ENCODE measurements around the gene TRPC1.
A peak's percentile ranks its signal among the peaks of the same experiment; 100 is the strongest.

The TRPC1 gene

DNA sequence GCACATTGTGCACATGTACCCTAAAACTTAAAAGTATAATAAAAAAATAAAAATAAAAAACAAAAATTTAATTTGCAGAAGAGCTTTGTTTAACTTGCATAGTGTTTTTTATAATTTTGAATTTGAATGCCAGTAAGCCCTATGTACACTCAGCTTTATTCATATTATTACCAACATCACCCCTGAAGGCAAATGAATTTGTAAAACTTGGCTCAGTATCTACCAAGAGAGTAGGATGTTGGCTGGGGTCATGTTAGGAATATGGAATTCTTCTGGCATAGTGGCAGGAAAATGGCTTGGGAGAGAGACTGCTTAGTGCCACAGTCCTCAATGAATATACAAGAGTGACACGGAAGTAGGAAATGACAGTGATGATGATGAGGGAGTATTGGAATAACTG is 30.7 kb downstream of the TRPC1 start:
- DNase-seq = no peak

DNA sequence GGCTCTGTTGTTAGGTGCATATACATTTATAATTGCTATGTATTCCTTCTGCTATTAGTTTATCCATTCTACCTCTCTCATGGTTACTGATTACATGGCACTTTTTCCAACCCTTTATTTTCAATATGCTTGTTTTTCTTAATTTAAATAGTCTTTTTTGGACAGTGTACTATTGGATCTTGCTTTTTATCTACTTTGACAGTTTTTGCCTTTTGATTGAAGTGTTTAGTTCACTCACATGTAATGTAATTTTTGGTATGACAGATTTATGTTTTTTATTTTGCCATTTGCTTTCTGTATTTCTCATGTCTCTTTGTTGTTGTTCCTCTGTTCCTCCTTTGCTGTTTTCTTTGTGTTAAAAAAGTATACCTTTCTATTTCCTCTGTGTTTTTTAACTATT is 44.5 kb downstream of the TRPC1 start:
- DNase-seq = no peak

DNA sequence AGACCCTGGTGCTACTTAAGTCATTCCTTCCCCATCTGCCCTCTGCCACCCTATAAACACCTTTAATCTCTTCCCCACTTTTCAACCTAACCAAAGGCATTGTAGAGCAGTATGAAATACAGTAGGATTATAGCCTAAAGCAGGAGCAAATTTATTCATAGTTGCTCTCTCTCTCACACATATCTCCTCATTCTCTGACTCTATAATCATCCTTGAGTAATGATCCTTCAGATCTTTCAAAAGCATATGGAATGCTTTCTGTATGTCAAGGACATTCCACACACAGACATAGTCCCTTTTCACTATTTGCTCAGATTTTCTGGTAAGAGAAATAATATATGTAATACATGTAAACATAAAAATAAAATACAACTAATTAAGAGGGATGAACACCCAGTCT is 54.1 kb downstream of the TRPC1 start:
- peak; percentile 3 for DNase-seq

- no peak for DNase-seq
Observed at GRCh38 chr3:142778541-142778940, 54.7 kb downstream of the TRPC1 start.

DNA sequence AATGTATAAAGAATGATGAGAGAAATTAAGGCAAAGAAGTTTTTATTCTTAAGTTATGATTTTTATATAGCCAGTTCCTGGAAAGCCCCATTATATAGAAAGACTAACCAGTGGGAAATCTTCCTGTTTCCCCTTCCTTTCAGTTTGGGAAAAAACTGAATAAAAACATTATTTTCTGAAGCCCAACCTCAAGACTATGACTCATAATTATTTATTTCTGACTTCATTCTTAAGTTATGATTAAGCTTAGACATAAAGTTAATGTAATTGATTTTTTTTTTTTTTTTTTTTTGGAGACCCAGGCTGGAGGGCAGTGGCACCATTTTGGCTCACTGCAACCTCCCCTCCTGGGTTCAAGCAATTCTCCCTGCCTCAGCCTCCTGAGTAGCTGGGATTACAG is 55.8 kb downstream of the TRPC1 start:
- DNase-seq = peak; percentile 60

DNA sequence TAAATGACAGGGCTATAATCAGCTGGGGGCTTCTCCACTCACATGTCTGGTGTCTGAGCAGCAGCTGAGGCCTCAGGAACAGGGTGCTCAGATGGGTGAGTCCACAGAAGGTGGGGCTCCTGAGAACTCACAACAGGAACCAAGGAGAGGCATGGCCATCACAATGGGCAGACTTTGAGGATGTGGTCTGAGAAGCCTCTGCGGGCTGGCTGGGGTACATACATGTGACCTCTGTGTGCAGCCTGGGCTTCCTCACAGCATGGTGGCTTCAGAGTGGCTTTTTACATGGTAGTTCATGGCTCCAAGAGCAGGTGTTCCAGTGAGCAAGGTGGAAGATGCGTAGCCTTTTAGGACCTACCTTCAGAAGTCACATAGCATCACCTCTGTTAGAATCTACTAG is 58.8 kb downstream of the TRPC1 start:
- DNase-seq = no peak

GRCh38 chr3:142784228-142784627 is 60.4 kb downstream of the TRPC1 start:
- no peak for DNase-seq

DNA sequence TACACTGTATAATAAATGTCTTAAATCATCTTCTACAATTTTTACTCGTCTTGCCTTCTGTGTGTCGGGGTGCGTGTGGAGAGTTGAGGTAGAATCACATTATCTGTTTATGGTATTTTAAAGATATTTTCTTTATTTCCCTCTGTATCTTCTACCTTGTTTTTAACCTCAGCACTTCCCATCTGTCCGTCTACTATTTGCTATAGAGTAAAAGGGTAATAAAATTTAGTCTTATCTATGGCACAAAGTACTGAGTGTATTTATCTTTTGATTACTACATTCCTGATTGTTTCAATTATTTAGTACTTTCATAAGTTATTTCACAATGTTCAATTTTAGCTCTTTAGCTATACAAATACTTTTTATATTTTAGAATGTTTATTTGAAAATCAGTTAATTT is 62.2 kb downstream of the TRPC1 start:
- no peak for DNase-seq

DNA sequence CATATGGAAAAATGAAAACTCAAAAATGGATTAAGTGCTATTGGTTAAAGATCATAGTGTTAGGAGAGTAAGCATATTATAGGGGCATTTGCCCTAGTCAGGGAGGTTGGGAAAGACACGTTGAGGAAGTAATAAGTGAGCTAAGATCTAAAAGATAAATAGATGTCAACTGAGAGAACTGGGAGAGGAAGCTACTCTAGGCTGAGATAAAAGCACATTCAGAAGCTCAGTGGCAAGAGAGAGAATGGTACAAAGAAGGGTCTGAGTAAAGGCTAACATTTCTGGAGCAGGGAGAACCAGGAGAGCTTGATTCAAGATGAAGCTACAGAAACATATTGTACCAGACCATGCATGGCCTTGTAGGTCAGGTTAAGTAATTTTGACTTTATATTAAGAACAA is 63.9 kb downstream of the TRPC1 start:
- no peak for DNase-seq

GRCh38 chr3:142794508-142794907 is 70.7 kb downstream of the TRPC1 start:
- DNase-seq = no peak

GRCh38 chr3:142795332-142795731 is 71.5 kb downstream of the TRPC1 start:
- no peak for DNase-seq

GRCh38 chr3:142796823-142797222 is 73.0 kb downstream of the TRPC1 start:
- DNase-seq = no peak

DNA sequence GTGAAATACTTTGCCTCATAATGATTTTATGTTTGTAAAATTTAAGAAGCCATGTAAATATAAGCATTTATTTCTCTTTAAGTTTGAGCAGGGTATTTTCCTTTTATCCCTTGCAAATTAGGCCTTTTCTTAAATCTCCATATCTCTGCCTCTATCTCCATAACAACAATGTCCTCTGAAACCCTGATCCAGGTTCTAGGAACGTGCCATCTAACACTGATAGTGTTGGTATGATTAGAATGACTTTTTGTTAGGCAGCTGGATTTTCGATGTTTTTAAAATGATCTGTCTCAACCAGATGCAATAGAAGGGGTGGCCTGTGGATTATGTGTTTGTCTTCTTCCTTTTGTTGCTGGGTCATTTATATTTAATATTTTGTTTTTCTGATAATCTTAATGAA is 77.9 kb downstream of the TRPC1 start:
- no peak for DNase-seq

- DNase-seq = no peak
Observed at GRCh38 chr3:142802891-142803290, 79.1 kb downstream of the TRPC1 start.

DNA sequence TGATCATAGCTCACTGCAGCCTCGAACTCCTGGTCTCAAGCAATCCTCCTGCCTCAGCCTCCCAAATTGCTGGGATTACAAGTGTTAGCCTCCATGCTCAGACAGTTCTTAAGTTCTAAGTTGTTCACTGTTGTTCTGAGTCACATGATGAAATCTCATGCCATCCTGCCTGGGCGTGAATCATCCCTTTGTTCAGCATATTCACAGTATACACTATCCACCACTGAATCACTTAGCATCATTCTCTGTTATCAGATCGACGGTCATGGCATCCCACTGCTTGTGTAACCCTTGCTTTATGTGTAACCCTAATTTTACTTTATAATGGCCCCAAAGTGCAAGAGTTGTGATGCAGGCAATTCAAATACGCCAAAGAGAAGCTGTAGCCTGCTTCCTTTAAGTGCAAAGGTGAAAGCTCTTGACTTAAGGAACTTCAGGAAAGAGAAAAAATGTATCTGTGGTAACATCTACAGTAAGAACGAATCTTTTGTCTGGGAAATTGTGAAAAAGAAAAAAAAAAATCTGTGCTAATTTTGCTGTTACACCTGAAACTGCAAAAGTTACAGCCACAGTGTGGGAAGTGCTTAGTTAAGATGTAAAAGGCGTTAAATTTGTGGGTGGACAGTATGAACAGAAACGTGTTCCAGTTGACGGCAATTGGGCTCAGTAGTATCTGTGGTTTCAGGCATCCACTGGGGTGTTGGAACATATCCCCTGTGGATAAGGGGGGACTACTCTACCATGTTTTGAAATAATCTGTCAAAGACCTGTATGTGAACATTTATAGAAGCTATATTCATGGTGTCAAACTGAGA is 84.5 kb downstream of the TRPC1 start:
- peak; percentile 80 for DNase-seq

DNA sequence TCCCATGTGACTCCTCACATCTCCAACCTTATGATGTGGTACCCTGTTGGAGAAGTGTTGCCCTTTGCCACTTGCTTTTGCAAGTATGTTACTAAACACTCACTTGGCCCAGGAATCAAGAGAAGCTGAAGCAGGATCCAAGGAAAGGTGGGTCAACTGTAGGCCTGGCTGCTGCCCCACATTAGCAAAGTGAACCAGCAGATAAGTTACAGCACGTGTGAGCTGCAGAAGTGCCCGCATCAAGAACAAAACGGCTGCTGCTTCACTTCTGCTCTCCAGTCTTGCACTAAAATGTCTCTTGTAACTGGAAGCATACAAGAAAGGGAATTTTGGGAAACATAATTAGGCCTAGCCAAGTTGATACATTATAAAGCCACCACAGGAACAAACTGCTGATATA is 85.4 kb downstream of the TRPC1 start:
- DNase-seq = no peak

GRCh38 chr3:142815803-142816202 is 92.0 kb downstream of the TRPC1 start:
- no peak for DNase-seq

- no peak for DNase-seq
Observed at GRCh38 chr3:142817356-142817755, 93.5 kb downstream of the TRPC1 start.

GRCh38 chr3:142817897-142818296 is 94.1 kb downstream of the TRPC1 start:
- no peak for DNase-seq

DNA sequence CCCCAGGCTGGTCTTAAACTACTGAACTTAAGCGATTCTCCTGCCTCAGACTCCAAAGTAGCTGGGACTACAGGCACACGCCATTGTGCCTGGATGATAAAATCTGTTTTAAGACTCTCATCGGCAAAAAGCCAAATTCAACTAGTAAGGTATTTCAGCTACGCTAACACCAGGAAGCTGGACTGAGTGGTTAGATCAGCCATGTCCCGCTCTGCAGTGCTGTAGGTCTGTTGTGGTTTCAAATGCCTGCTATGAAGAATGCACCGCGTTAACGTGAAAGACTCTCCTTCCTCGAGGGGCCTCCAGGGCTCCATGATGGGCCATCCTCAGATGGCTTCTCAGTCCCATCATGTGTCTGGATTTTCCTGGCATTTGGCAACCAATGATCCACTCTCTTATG is 94.8 kb downstream of the TRPC1 start:
- no peak for DNase-seq

DNA sequence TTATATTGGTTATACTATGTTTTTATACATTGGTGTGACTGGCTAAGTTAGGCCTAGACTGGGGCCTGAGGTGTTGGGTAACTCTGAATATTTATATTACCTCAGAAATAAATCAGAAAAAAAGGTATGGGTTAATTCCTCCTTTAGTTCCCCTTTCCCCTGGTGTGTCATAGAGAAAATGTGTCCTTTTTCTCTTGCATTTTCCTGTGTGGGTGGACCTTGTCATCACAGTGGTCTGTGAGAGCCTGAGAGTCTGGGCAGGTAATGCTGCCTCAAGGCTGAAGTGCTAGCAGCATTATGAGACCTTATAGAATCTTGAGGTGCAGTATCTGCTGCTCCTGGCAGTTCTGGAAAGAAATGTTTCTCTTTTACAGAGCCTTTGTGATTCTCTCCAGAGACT is 95.3 kb downstream of the TRPC1 start:
- no peak for DNase-seq

- peak; percentile 69 for DNase-seq
Observed at GRCh38 chr3:142828703-142829305, 105.0 kb downstream of the TRPC1 start.

GRCh38 chr3:142837526-142837925 is 113.7 kb downstream of the TRPC1 start:
- no peak for DNase-seq

DNA sequence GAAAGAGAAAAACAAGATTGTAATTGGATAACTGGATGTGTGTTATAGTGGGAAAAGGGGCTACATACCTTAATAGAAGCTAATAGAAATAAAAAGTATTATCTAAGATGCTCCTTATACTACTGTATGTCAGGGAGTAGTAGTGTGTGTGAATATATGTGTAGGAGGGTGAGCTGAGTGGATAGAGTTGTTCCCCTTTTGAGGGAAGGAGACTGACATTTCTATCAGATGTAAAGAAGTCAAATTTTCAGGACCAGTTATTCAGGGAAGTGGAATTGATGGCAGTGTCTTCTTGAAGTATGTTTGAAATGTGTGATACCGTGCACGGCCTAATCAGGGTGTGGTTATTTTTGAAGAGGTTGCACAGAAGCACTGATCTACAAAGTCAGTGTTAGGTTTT is 116.0 kb downstream of the TRPC1 start:
- DNase-seq = no peak
